GM18873 (cell line): ENCODE results near the gene PPP2R2C.

Source experiments
- ATAC-seq: cut with Tn5 transposase; IDR thresholded peaks from one replicate; pipeline ENCODE4 v1.9.1; 2021; ENCODE audit warnings: mild to moderate bottlenecking, moderate library complexity, moderate number of reproducible peaks; ENCODE audit not compliant: unreplicated experiment, low FRiP score

Gene PPP2R2C

GRCh38 chr4:6449746-6450369 is 22.6 kb downstream of the PPP2R2C start:
- no peak for ATAC-seq

- ATAC-seq, result no peak
These were observed 23.1 kb downstream of the PPP2R2C start for GRCh38 chr4:6449335-6449734.

GRCh38 chr4:6448476-6449170 is 23.8 kb downstream of the PPP2R2C start:
- no peak for ATAC-seq

DNA sequence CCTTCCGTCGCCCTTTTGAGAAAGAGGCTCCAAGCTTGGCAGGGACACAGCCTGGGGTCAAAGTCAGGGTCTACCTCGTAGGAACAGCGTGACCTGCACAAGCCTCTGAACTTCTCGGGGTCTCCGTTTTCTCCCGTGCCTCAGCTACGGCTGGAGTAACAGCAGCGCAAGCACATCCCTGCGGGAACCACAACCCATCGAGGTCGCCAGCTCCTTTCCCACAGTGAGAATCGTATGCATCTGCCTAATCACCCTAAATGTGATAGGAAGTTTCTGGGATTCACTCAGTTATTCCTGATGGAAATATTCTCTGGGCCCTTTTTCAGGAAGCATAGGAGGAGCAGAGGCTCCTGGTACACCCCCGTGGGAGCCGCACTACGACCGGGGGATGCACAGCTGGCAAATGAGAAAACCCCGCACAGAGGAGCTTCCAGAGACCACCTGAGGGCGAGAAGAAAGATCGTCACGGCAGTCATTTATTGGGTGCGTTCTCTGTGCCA is 24.7 kb downstream of the PPP2R2C start:
- no peak for ATAC-seq

- ATAC-seq, result no peak
These were observed 25.6 kb downstream of the PPP2R2C start for GRCh38 chr4:6446538-6447451.

DNA sequence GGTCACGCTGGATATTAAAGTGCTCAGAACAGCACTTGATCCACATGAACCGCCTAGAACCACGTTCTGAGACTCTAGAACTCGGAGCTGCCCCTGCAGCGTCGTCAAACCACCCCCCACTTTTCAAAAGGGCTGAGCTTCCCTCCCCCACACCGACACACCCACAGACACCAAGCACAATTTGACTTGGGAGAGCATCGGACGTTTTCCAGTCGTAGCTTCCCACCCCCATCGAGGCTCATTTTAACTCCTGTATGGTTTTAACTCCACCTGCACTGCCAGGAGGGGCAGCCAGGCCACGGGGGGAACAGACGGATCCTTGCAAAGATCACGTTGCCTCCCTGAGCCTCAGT is 26.3 kb downstream of the PPP2R2C start:
- no peak for ATAC-seq

- ATAC-seq, result no peak
These were observed 26.8 kb downstream of the PPP2R2C start for GRCh38 chr4:6445403-6446129.

DNA sequence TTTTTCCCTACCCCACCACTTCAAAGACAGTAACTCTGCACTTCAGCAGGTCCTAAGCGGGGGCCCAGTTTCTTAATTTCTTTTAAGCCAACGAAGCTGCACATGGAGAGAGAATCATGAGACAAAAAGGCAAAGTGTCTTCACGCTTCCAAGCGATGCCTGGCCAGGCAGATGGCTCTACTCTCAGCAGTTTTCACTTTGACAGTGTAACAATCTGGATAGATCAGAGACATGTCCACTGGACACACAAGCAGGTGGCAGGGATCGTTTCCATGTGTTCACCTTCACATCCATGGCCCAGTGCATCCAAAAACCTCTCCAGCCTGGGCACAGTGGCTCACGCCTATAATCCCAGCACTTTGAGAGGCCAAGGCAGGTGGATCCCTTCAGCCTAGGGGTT is 27.8 kb downstream of the PPP2R2C start:
- ATAC-seq, result no peak

DNA sequence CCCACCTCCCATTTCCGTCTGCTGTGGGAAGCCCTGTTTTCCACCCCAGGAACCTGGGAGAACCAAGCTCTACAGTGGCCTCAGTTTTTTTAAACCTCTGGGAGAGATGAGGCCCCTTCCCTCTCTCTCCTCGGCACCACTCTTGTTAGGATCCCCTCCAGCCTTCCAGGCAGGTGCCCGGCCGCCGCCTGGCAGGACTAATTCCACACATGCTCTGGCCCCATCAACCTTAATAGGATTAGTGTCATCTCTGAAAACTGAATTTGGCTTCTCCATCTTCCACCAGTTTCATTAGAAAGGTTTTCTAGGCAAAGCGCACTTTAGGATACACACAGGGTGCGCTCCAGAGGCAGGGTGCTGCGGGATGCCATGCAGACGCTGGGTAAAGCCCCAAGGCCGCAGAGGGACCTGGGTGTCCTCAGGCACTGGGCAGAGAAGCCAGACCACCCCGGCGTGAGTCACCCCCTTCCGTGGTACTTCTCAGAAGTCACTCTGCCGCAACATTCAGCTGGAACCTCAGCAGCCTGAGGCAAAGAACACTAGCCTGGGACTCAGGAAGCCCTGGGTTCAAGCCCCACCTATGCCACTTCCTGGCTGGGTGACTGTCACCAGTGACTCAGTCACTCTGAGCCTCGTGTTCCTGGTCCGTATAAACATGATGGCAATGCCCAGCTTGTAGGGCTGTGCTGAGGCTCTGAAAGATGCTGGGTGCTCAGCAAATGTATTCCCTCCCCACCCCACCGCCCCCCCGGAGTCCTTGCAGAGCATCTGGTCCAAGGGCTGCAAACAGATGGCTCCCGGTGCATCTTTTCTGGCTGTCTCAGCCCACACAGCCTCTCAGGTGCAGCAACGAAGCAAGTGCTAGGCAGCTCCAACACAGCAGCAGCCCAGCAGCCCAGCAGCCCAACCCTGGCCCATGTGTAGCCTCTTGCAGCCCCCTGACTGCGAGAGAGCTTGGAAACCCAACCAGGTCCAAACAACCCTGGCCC is 29.1 kb downstream of the PPP2R2C start:
- no peak for ATAC-seq

GRCh38 chr4:6442555-6442954 is 29.9 kb downstream of the PPP2R2C start:
- no peak for ATAC-seq

DNA sequence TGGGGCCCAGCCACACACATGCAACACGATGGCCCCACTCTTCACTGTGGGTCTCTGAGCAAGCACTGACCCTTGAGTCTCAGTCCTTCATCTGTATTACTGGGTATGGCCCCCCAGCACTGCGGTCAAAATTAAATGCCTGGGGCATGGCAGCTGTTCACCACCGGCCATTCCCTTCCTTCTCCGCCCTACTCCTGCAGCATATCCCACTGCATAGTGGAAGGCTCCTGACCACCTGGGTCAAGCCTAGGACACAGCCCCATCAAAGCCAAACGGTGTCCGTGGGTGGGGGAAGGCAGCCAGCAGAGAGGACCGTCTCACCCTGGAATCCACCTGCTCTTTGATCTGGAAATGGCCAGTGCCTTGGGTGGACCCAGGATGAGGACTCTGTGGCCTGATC is 30.7 kb downstream of the PPP2R2C start:
- no peak for ATAC-seq

GRCh38 chr4:6441202-6441582 is 31.2 kb downstream of the PPP2R2C start:
- no peak for ATAC-seq

DNA sequence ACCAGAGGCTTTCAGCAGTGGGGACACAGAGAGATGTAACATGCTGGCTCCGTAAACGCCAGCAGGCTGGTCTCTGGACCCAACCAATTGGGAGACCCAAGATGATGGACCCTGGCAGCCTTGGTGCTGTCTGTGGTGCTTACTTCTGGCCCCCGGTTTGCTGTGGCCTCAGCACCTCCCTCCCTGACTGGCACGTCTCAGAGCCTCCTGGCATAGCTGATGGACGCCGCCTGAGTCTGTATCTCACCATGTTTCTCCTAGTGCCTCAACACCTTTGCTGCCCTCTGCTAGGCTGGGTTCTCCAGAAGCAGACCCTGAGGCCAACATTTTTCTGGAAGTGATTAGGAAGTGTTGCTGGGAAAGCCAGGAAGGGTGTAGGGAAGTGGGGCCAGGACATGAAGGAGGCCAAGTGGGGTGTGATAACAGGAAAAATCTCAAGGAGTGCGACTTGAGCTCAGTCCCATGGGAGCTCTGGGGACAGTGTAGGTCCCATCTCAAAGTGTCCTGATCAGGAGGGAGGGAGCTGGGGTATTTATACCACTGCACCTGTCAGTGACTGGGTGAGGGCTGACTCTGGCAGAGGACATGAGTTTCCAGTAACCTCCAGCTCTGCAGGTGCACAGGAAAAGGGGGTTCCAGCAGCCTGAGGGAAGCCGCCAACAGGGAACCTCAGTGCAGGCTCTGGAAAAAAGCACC is 31.8 kb downstream of the PPP2R2C start:
- no peak for ATAC-seq

- no peak for ATAC-seq
These were observed 33.2 kb downstream of the PPP2R2C start for GRCh38 chr4:6439120-6439762.

DNA sequence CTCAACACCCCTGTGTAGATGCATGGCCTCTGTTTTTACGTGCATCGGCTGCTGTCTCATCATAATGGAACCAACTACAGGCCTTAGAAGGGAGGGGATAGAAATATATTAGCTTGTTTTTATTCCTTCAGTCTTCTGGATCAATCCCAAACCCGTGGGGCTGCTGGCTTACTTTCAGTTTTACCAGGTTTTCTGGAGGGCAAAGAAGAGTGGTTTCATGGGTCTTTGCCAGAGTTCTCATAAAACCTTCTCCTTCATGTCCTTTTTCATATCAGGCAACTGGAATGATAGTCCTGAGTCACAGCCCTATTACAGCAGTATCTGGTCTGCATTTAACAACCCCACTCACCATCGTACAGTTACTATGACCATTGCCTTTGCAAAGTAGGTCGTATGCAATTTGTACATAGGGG is 34.6 kb downstream of the PPP2R2C start:
- no peak for ATAC-seq

DNA sequence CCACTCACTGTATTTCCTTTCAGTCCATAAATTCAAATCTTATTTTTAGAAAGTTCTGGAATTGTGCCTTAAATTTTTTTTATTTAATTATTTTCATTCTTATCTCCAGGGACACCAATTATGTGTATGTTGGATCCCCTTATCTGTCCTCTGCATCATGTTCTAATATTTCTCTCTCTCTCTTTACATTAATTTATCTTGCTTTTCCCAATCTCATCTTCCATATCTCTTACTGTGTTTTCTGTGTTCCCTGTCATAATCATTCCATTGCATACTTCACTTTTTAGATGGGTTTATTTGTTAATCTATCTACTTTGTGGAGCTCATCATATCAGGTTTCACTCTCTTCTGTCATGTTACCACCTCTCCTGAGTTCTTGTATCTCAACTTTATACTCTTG is 37.4 kb downstream of the PPP2R2C start:
- ATAC-seq, result no peak

- no peak for ATAC-seq
These were observed 41.5 kb downstream of the PPP2R2C start for GRCh38 chr4:6430927-6431326.

GRCh38 chr4:6427439-6428090 is 44.8 kb downstream of the PPP2R2C start:
- ATAC-seq, result no peak
